Colonic mucosa (tissue), 4 donors: ENCODE data around the gene ZNF407. TPM values are rescaled to one million over a fixed set of nuclear protein-coding genes. Genes with fewer than 3 reads are reported as not detected.

ENCODE experiments used
- DNase-seq: peaks from one replicate; pipeline ENCODE4 v3.0.0-alpha.2; 2020
- H3K27ac ChIP-seq: fragments of 200-600 bp; one replicate; pipeline ENCODE4 v1.8.0; 2021
- H3K27me3 ChIP-seq: fragments of 200-600 bp; one replicate; pipeline ENCODE4 v1.8.0; 2021
- H3K36me3 ChIP-seq: fragments of 200-600 bp; one replicate; pipeline ENCODE4 v1.8.0; 2021
- H3K4me1 ChIP-seq: fragments of 200-600 bp; one replicate; pipeline ENCODE4 v1.8.0; 2021; ENCODE audit warnings: mild to moderate bottlenecking
- H3K4me3 ChIP-seq: fragments of 200-600 bp; one replicate; pipeline ENCODE4 v1.8.0; 2021
- H3K9ac ChIP-seq, 2 donors: one replicate each; pipeline ENCODE4 v1.7.0; 2013; ENCODE audit warnings: control low read depth in 2 of 2, low read depth in 2 of 2, low read length in 2 of 2
- H3K9me3 ChIP-seq: fragments of 200-600 bp; one replicate; pipeline ENCODE4 v1.8.0; 2021
- CTCF ChIP-seq: fragments of 200-600 bp; IDR thresholded peaks from one replicate; pipeline ENCODE4 v1.8.0; 2022; ENCODE audit warnings: antibody characterized with exemption, mild to moderate bottlenecking
- intact Hi-C: fragments of 100-400 bp; cut with DNase I; formaldehyde crosslinking; loops from one replicate; pipeline ENCODE4 v1.14.1; 2022
- total RNA-seq, 2 donors: library from RNA; stranded (reverse); fragmentation: NEBNext Ultra II Directional in 1 of 2; extraction: Animal tissue kit (Norgen Biotek cat#: 25700) in 1 of 2; gene quantifications; one replicate each; pipeline ENCODE4 v1.2.1, GENCODE V29; 2021
- donor health status: healthy.
- donor health status: DM: no; HTN: no; CAD: no.
- donor health status: DM: no; HTN: no; CAD: no.

The ZNF407 gene
- total RNA-seq, 2 donors from 2014 or later, result 8.1 to 13.1 TPM

DNA sequence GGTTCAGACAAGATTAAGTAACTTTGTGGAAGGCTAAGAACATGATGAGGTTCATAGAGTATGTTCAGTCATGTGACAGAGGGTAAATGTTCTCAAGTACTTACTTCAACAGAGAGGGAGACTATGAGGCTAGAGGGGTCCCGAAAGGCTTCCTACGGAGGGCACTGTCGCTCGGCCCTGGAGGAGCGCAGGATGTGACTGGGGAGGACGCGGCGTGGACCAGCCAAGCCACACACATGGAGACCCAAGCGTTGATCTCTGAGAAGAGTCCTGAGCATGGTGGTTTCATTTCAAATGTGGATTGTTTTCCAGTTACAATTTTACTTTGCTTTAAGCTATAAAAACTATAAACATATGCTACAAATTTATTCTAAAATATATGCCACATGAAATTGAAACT lies 383.8 kb downstream of the ZNF407 start:
- no peak for DNase-seq
- H3K9ac ChIP-seq, result no peak overlapping the region
- no peak overlapping the region for H3K27ac ChIP-seq
- no peaks in the 10 kb centered on the region for H3K36me3 ChIP-seq
- TF ChIP-seq CTCF, result no peak
- H3K9me3 ChIP-seq, result no peaks in the 10 kb centered on the region
- H3K4me1 ChIP-seq, result no peaks in the 10 kb centered on the region
- no peak overlapping the region for H3K4me3 ChIP-seq
- intact Hi-C loops, result no loop called here
- H3K27me3 ChIP-seq, result no peaks in the 10 kb centered on the region

DNA sequence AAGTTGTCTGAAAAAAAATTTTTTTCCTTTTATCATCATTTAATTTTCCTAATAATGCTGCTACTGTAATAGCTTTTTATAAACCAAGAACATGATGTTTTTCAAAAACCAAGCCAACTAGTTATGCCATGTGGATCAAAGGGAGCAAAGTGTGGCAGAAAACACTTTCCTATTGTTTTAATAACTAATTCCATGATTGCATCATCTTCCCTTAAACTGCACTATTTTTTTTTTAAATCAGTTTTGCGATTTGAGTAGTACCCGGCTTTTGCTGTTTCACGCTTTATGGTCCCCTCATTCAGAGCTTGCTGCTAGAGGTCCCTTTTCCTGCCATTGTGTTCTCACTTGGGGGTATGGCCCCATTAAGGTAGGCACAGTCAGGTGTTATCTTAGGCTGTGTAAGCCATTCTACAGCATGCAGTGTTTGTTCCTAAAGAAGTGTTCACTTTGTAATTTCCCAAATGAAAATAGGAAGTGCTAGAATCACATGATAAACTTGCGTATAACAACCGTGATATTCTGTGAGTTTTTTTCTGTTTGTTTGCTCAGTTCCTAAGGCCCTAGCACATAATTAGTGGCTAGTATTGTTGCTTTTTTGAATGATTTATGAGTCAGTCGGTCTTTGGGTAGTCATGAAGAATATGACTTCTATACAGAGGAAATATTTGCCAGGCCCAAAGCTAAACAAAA lies 385.4 kb downstream of the ZNF407 start:
- H3K36me3 ChIP-seq, result no peaks in the 10 kb centered on the region
- intact Hi-C loops, result no loop called here
- H3K27me3 ChIP-seq, result no peaks in the 10 kb centered on the region
- no peak overlapping the region for H3K9ac ChIP-seq
- TF ChIP-seq CTCF, result no peak
- H3K4me1 ChIP-seq, result no peaks in the 10 kb centered on the region
- DNase-seq, result no peak
- H3K9me3 ChIP-seq, result no peaks in the 10 kb centered on the region
- no peak overlapping the region for H3K4me3 ChIP-seq
- no peak overlapping the region for H3K27ac ChIP-seq

DNA sequence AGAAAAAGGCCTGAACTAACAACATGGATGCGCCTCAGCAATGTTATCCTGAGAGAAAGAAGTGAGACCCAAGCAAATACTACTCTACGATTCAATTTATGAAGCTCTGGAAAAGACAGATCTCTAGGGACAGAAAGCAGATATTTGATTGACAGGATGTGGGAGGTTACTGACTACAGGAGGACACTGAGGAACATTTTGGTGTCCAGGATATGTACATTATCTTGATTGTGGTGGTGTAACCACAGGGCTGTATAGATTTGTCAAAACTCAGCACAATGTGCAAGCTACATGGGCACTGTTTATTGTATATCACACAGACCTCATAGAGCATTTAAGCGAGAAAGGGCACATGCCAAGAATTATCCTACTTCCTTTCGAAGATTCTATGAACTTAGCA lies 391.5 kb downstream of the ZNF407 start:
- H3K36me3 ChIP-seq, result no peaks in the 10 kb centered on the region
- intact Hi-C loops, result no loop called here
- H3K9ac ChIP-seq, result no peak overlapping the region
- H3K4me1 ChIP-seq, result no peaks in the 10 kb centered on the region
- H3K4me3 ChIP-seq, result no peak overlapping the region
- no peak for TF ChIP-seq CTCF
- DNase-seq, result no peak
- no peaks in the 10 kb centered on the region for H3K27me3 ChIP-seq
- H3K27ac ChIP-seq, result no peak overlapping the region
- H3K9me3 ChIP-seq, result no peaks in the 10 kb centered on the region

- H3K27ac ChIP-seq, result peak overlapping the region; percentile 32
- intact Hi-C loops, result no loop called here
- H3K9me3 ChIP-seq, result no peaks in the 10 kb centered on the region
These were observed 393.0 kb downstream of the ZNF407 start for GRCh38 chr18:74990563-74991081.

More at GRCh38 chr18:74990563-74991081, 393.0 kb downstream of the ZNF407 start:
- no peaks in the 10 kb centered on the region for H3K4me1 ChIP-seq
- H3K36me3 ChIP-seq, result no peaks in the 10 kb centered on the region
- no peak overlapping the region for H3K4me3 ChIP-seq
- TF ChIP-seq CTCF, result no peak
- no peak overlapping the region for H3K9ac ChIP-seq
- DNase-seq, result no peak
- no peaks in the 10 kb centered on the region for H3K27me3 ChIP-seq
